Measurements from ENCODE around the gene FOXP2. TPM values are rescaled to one million over a fixed set of nuclear protein-coding genes. Genes with fewer than 3 reads are reported as not detected.

Gene FOXP2
- total and polyA plus RNA-seq, 2 of the 13 experiments (the other 11 are each of a cell fraction or from before 2014, with no cell fraction given), result 0.90 TPM; not detected in 1

DNA sequence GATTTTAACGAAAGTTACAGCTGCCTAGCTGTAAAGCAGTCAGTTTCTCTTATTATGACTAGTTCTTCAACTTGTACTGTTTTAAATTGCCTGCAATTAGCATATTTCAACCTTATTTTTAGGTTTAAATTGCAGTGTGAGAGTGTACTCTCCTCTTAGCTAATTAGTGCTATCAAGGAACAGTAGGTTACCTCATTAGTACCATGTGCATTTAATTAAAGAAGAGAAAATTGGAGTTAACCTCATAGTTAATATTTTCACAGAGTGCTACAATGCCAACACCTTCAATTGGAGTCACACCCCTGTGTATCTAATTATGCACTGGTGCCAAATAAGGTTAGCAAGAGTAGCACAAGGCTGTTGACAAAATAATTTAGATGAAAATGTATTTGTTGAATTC is 154.6 kb downstream of the FOXP2 start:
- in situ Hi-C loops (cut with HindIII; ENCODE audit: extremely low pct_ligation_motif_present, low pct_unique_long_range_greater_than_20kb), result no loop called here
- BruUV-seq (replicated peaks), result no TSS peak
- WGBS (ENCODE audit: low lambda C conversion rate), result 6% methylated on average over 1 of the region's 1 CpG
- TF ChIP-seq SRSF4 (IDR thresholded peaks at IDR 0.05; ENCODE audit: low read depth, low read length, poor library complexity, severe bottlenecking) (no peak), TEAD2 (CRISPR knock-in tag; IDR thresholded peaks at IDR 0.05) (no peak), SNAI1 (CRISPR knock-in tag; IDR thresholded peaks at IDR 0.05; ENCODE audit: borderline replicate concordance) (no peak), ZNF317 (CRISPR knock-in tag; IDR thresholded peaks at IDR 0.05) (no peak), HNRNPH1 (optimal IDR thresholded peaks at IDR 0.05; ENCODE audit: low read depth, low read length) (no peak), SMAD9 (CRISPR knock-in tag; IDR thresholded peaks at IDR 0.05) (no peak), HNRNPL (IDR thresholded peaks at IDR 0.05; ENCODE audit: low read depth, low read length) (no peak), NR2F2 (IDR thresholded peaks at IDR 0.05; ENCODE audit: borderline replicate concordance, low read depth) (no peak), CC2D1A (CRISPR knock-in tag; IDR thresholded peaks at IDR 0.05) (no peak), SP5 (CRISPR knock-in tag; IDR thresholded peaks at IDR 0.05; ENCODE audit: borderline replicate concordance, low read depth) (no peak)
- TF ChIP-seq, protein P1, sequence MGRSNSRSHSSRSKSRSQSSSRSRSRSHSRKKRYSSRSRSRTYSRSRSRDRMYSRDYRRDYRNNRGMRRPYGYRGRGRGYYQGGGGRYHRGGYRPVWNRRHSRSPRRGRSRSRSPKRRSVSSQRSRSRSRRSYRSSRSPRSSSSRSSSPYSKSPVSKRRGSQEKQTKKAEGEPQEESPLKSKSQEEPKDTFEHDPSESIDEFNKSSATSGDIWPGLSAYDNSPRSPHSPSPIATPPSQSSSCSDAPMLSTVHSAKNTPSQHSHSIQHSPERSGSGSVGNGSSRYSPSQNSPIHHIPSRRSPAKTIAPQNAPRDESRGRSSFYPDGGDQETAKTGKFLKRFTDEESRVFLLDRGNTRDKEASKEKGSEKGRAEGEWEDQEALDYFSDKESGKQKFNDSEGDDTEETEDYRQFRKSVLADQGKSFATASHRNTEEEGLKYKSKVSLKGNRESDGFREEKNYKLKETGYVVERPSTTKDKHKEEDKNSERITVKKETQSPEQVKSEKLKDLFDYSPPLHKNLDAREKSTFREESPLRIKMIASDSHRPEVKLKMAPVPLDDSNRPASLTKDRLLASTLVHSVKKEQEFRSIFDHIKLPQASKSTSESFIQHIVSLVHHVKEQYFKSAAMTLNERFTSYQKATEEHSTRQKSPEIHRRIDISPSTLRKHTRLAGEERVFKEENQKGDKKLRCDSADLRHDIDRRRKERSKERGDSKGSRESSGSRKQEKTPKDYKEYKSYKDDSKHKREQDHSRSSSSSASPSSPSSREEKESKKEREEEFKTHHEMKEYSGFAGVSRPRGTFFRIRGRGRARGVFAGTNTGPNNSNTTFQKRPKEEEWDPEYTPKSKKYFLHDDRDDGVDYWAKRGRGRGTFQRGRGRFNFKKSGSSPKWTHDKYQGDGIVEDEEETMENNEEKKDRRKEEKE (IDR thresholded peaks at IDR 0.05), result no peak
- TF ChIP-seq, protein P2, sequence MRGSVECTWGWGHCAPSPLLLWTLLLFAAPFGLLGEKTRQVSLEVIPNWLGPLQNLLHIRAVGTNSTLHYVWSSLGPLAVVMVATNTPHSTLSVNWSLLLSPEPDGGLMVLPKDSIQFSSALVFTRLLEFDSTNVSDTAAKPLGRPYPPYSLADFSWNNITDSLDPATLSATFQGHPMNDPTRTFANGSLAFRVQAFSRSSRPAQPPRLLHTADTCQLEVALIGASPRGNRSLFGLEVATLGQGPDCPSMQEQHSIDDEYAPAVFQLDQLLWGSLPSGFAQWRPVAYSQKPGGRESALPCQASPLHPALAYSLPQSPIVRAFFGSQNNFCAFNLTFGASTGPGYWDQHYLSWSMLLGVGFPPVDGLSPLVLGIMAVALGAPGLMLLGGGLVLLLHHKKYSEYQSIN (CRISPR knock-in tag; IDR thresholded peaks at IDR 0.05; ENCODE audit: borderline replicate concordance), result no peak
- TF ChIP-seq, protein P3, sequence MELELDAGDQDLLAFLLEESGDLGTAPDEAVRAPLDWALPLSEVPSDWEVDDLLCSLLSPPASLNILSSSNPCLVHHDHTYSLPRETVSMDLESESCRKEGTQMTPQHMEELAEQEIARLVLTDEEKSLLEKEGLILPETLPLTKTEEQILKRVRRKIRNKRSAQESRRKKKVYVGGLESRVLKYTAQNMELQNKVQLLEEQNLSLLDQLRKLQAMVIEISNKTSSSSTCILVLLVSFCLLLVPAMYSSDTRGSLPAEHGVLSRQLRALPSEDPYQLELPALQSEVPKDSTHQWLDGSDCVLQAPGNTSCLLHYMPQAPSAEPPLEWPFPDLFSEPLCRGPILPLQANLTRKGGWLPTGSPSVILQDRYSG (CRISPR knock-in tag; IDR thresholded peaks at IDR 0.05), result no peak
- TF ChIP-seq, protein P4, sequence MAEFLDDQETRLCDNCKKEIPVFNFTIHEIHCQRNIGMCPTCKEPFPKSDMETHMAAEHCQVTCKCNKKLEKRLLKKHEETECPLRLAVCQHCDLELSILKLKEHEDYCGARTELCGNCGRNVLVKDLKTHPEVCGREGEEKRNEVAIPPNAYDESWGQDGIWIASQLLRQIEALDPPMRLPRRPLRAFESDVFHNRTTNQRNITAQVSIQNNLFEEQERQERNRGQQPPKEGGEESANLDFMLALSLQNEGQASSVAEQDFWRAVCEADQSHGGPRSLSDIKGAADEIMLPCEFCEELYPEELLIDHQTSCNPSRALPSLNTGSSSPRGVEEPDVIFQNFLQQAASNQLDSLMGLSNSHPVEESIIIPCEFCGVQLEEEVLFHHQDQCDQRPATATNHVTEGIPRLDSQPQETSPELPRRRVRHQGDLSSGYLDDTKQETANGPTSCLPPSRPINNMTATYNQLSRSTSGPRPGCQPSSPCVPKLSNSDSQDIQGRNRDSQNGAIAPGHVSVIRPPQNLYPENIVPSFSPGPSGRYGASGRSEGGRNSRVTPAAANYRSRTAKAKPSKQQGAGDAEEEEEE (CRISPR knock-in tag; IDR thresholded peaks at IDR 0.05; ENCODE audit: borderline replicate concordance), result no peak
- TF ChIP-seq, protein P5, sequence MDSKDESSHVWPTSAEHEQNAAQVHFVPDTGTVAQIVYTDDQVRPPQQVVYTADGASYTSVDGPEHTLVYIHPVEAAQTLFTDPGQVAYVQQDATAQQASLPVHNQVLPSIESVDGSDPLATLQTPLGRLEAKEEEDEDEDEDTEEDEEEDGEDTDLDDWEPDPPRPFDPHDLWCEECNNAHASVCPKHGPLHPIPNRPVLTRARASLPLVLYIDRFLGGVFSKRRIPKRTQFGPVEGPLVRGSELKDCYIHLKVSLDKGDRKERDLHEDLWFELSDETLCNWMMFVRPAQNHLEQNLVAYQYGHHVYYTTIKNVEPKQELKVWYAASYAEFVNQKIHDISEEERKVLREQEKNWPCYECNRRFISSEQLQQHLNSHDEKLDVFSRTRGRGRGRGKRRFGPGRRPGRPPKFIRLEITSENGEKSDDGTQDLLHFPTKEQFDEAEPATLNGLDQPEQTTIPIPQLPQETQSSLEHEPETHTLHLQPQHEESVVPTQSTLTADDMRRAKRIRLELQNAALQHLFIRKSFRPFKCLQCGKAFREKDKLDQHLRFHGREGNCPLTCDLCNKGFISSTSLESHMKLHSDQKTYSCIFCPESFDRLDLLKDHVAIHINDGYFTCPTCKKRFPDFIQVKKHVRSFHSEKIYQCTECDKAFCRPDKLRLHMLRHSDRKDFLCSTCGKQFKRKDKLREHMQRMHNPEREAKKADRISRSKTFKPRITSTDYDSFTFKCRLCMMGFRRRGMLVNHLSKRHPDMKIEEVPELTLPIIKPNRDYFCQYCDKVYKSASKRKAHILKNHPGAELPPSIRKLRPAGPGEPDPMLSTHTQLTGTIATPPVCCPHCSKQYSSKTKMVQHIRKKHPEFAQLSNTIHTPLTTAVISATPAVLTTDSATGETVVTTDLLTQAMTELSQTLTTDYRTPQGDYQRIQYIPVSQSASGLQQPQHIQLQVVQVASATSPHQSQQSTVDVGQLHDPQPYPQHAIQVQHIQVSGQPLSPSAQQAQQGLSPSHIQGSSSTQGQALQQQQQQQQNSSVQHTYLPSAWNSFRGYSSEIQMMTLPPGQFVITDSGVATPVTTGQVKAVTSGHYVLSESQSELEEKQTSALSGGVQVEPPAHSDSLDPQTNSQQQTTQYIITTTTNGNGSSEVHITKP (CRISPR knock-in tag; IDR thresholded peaks at IDR 0.05; ENCODE audit: low read depth), result no peak

More for the DNA sequence above, 154.6 kb downstream of the FOXP2 start:
- ChIA-PET POLR2A (no interaction called here), CTCF (ENCODE audit: low intra/inter-chr PET ratio, low total read pairs) (no interaction called here)
- Histone ChIP-seq H3K27me3 (ENCODE audit: control insufficient read depth in 1 of 2, insufficient read depth in 2 of 2, low read length in 2 of 2) (no peaks in the 10 kb centered on the region), H2AFZ (ENCODE audit: low read length) (no peak overlapping the region), H3K4me3 (replicated peaks in 1 of 3; ENCODE audit: insufficient read depth in 1 of 3, low read depth in 2 of 3, low read length in 3 of 3) (no peak overlapping the region), H3K4me1 (ENCODE audit: insufficient read depth, low read length) (no peaks in the 10 kb centered on the region), H3K27ac (ENCODE audit: extremely low read length, insufficient read depth, low read length) (no peak overlapping the region), H3K9me3 (ENCODE audit: low read length) (no peaks in the 10 kb centered on the region), H3K79me2 (ENCODE audit: insufficient read depth, low read length) (no peaks in the 10 kb centered on the region), H4K20me1 (ENCODE audit: insufficient read depth, low read length) (no peaks in the 10 kb centered on the region), H3K36me3 (replicated peaks in 1 of 2; ENCODE audit: control insufficient read depth in 1 of 2, insufficient read depth in 2 of 2, low read length in 2 of 2) (no peaks in the 10 kb centered on the region), H3K4me2 (ENCODE audit: low read depth, low read length) (no peak overlapping the region), H3K9ac (ENCODE audit: insufficient read depth, low read depth, low read length) (no peak overlapping the region)
- ATAC-seq (no peak), FAIRE-seq (no peak), DNase-seq (ENCODE audit: low spot score) (no peak)
- intact Hi-C loops (cut with micrococcal nuclease; ENCODE audit: unreplicated experiment), result no loop called here
